Fibroblast of pulmonary artery (primary cell): ENCODE measurements around the gene ARPC1A.

ENCODE experiments used
- DNase-seq: peaks from one replicate; pipeline ENCODE4 v3.0.0-alpha.2; 2010; ENCODE audit warnings: low read depth
- H3K4me3 ChIP-seq: replicated peaks from 2 replicates; pipeline ENCODE4 v1.5.1; 2011; ENCODE audit warnings: low read depth, mild to moderate bottlenecking, control low read depth, low read length, moderate library complexity
- TF ChIP-seq, protein P1 (sequence below): IDR thresholded peaks from 2 replicates; pipeline ENCODE4 v1.5.1; 2011; ENCODE audit warnings: mild to moderate bottlenecking, control low read depth, low read length, inconsistent platforms; ENCODE audit errors: missing control alignments

Gene ARPC1A

DNA sequence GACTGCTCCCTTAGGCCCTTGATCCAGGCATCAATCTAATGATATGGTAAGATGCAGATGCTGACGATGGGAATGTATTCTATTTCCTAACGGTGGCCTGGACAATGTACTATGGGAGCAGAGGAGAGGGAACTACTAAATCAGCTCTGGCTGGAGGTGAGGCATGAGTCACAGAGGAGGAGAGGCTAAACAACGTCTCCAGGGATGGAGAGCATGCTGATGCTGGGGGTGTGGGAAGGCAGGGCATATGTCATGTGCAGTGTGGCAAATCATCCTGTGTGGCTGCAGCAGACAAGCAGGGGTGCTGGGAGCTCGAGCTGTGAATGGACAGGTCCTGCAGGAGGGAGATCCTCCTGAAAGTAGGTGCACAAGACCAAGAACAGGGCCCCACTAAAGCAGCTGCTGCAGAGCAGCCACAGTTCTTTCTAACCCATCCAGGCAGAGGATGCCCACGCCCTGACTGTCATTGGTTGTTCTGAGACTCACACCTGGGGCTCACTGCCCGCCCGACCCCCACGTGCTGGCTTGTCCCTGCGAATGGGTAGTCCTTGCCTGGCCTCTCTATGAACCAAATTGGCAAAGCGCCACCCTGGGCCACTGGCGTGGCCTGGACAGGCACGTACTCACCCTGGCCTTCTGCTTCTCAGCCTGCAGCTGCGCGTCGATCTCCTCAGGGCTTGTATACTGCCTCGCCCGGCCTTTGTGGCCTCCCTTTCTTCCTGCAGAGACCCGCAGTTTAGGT, 78.7 kb downstream of the ARPC1A start:
- no peak overlapping the region for H3K4me3 ChIP-seq
- no peak for DNase-seq
- TF ChIP-seq, protein P1, sequence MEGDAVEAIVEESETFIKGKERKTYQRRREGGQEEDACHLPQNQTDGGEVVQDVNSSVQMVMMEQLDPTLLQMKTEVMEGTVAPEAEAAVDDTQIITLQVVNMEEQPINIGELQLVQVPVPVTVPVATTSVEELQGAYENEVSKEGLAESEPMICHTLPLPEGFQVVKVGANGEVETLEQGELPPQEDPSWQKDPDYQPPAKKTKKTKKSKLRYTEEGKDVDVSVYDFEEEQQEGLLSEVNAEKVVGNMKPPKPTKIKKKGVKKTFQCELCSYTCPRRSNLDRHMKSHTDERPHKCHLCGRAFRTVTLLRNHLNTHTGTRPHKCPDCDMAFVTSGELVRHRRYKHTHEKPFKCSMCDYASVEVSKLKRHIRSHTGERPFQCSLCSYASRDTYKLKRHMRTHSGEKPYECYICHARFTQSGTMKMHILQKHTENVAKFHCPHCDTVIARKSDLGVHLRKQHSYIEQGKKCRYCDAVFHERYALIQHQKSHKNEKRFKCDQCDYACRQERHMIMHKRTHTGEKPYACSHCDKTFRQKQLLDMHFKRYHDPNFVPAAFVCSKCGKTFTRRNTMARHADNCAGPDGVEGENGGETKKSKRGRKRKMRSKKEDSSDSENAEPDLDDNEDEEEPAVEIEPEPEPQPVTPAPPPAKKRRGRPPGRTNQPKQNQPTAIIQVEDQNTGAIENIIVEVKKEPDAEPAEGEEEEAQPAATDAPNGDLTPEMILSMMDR: no peak

DNA sequence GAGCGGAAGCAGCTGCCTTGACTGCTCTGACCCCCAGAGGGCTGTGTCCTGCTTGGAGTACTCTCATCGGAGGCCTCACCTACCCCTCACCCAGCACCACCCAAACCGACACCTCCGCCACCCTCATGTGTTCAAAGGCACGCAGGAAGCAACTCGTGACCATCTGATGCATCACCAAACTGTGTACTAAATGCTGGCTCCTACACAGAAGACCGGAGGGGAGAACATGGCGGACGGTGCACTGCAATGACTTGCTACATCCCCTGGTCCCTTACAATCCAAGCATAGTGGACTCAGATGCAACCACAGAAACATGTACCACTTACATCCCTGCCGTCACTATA, 79.3 kb downstream of the ARPC1A start:
- DNase-seq: no peak
- H3K4me3 ChIP-seq: no peak overlapping the region
- TF ChIP-seq, protein P1: no peak

DNA sequence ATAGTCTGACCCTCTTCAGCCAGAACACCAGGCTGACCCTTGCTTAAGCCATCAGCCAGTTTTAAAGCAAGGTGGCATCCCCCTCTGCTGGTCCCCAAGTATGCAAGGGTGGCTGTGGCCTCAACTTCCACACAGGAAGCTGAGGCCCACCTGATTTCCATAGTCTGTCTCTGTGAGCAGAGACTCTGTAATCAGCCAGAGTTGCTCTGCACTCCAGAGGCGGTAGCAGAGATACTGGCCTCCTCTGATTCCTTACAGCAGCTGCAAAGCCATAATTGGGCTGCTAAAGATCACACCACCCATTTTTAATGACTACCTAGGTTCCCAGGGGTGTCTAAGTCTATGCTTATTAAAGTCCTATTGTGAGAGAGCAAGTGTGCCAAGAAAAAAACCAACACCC, 80.9 kb downstream of the ARPC1A start:
- DNase-seq: no peak
- TF ChIP-seq, protein P1: no peak
- H3K4me3 ChIP-seq: no peak overlapping the region

DNA sequence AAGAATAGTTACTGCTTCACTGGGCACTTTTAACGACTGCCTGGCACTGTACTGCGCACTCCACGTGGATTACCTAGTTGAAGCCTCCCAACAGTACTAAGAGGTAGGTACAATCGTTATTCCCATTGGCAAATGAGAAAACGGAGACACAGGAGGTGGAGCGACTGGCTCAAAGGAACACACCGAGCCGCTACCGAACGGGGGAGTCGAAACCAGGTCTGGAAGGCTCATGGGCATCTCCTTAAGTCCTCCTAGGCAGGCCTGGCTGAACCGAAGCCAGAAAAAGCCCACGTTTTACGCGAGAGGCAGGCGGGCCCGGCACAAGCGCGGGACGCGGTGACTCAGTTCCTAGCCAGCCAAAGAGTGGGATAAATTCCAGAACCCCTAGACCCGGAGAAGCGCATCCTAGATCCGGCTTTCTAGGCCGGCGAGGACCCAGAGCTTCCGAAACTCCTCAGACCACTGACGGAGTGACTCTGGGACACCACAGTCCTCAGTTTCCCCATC, 82.2 kb downstream of the ARPC1A start:
- peak overlapping the region; percentile 100 for H3K4me3 ChIP-seq
- TF ChIP-seq, protein P1: no peak
- DNase-seq: peak; percentile 74

DNA sequence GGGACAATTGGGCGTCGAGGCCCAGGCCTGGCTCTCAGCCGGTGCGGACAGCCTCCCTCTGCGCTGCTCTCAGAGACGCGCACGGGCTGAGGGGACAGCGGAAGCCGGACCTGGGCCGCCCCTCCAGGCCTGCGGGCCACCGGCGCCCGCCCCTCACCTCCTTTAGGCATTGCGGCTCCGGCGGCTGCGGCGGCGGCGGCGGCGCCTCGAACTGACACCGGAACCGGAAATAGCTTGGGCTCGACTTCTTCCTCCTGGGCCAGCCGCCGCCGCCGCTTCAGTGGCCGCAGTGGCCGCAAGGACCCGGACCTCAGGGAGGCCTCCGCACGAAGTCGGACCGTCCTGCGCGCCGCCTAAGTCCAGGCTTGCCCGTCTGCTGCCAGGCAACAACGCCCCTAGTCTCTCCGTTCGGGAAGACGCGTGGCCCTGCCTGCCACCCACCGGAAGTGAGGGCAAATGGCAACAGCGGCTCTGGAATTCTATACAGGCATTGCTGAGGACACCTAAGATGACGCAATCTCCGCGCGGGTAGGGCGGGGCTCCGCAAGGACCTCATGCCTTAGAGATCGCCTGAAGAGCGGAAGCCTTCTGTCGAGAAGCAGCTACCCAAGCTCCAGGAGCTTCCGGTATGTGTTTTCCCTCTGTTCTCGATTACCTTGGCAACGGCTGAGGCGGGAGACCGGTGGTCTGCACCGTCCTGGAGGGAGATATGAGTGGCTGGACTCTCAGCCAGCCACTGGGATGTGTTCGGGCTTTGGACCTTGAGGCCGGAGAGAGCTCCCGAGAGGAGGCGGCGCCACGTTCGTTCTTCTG, 82.9 kb downstream of the ARPC1A start, which contains the start of the genes BUD31 and PDAP1:
Gene BUD31, plus strand, starts transcription at position 591 of the 813 bp plus-strand sequence. CDS start 2,124 bp downstream, outside the sequence.
Gene PDAP1, minus strand, starts transcription at position 219 of the 813 bp plus-strand sequence. Its CDS starts 49 bp downstream, at position 170.
- TF ChIP-seq, protein P1: no peak
- peak within 1 kb of the TSS; percentile 100 for H3K4me3 ChIP-seq
- peak; percentile 96 for DNase-seq

DNA sequence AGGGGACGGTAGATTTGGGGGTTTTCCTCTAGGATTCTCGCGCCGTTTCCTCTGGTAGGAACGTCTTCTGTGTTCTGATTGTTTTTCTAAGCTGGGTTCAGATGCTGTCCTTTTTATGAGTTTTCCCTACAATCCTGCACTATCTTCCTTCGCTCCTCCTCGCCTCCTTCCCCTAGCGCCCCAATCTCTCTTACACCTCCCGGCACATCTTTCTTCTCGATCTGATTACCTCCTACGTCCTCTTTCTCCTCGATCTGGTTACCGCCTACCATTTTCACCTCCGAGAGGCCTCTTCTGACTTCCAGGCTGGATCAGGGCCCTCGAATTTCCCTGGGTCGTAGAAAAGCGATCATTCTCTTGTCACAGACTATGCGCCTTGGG, 83.5 kb downstream of the ARPC1A start:
- H3K4me3 ChIP-seq: peak overlapping the region; percentile 100
- TF ChIP-seq, protein P1: no peak
- DNase-seq: no peak
